Thyroid gland (tissue), 4 donors: ENCODE data around the gene HIVEP1. TPM values are rescaled to one million over a fixed set of nuclear protein-coding genes. Genes with fewer than 3 reads are reported as not detected.

Experiments used
- DNase-seq, 2 donors: peaks; one replicate each; pipeline ENCODE4 v3.0.0-alpha.2; 2019
- H3K27ac ChIP-seq, 3 donors: fragments of 200-600 bp; sonication (generic); 1 replicate in 2 of 3; 2 replicates in 1 of 3; pipeline ENCODE4 v1.5.1; 2016 to 2019; ENCODE audit warnings: mild to moderate bottlenecking in 1 of 3, moderate library complexity in 1 of 3
- H3K27me3 ChIP-seq: fragments of 200-600 bp; sonication (generic); one replicate; pipeline ENCODE4 v1.5.1; 2019
- H3K36me3 ChIP-seq, 2 donors: fragments of 200-600 bp; sonication (generic); one replicate each; pipeline ENCODE4 v1.5.1; 2016 to 2019
- H3K4me1 ChIP-seq, 2 donors: fragments of 200-600 bp; sonication (generic); one replicate each; pipeline ENCODE4 v1.5.1; 2017 to 2019
- H3K4me3 ChIP-seq, 3 donors: fragments of 200-600 bp; sonication (generic); replicated peaks in 1 of 3; 1 replicate in 2 of 3; 2 replicates in 1 of 3; pipeline ENCODE4 v1.5.1; 2016; ENCODE audit warnings: mild to moderate bottlenecking in 1 of 3
- H3K9me3 ChIP-seq: fragments of 200-600 bp; sonication (generic); one replicate; pipeline ENCODE4 v1.5.1; 2017
- POLR2A ChIP-seq, 2 donors: fragments of 450-650 bp; IDR thresholded peaks; one replicate each; pipeline ENCODE4 v1.6.1; 2017; ENCODE audit warnings: antibody characterized with exemption in 2 of 2, mild to moderate bottlenecking in 2 of 2, moderate library complexity in 1 of 2
- WGBS, 2 donors: methylation state at CpG; one replicate each; pipeline ENCODE4 v1.1.5; 2017; 5-methylcytosine and 5-hydroxymethylcytosine counted together
- intact Hi-C: fragments of 100-400 bp; cut with DNase I; formaldehyde crosslinking; loops from one replicate; pipeline ENCODE4 v1.15.1; 2023
- total RNA-seq, 4 donors: library from RNA; depleted of rRNA; stranded (reverse); fragments of >200 nt; gene quantifications; one replicate each; pipeline ENCODE4 v1.2.3, GENCODE V29; 2016
- TF ChIP-seq, protein P1 (sequence below), 6 experiments: fragments of 200-600 bp in 3 of 6; fragments of 450-650 bp in 3 of 6; sonication (generic) in 3 of 6; IDR thresholded peaks; one replicate each; pipeline ENCODE4 v1.5.1; 2016 to 2019; ENCODE audit warnings: antibody characterized with exemption in 6 of 6, mild to moderate bottlenecking in 2 of 6, inconsistent platforms in 1 of 6, moderate library complexity in 1 of 6

HIVEP1 gene
- total RNA-seq, 4 donors from 2014 or later: 17.4 to 35.1 (median 29.0) TPM

DNA sequence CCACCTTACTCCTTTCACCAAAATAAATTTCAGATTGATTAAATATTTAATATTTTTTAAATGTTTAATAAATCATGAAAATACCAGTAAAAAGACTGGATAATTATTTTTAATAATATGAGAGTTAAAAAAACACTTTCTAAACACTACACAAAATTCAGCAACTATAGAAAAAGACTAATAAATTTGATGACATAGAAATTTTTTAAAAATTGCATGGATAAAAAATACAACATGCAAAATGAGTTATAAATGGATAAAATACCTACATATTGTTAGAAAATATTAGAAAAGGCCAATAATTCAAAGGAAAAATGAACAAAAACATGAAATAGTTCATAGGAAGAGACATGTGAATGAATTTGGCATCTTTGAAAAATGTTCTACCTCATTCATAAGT is 177.0 kb downstream of the HIVEP1 start:
- Histone ChIP-seq H3K4me3 (no peak overlapping the region), H3K27ac (no peak overlapping the region), H3K4me1 (no peaks in the 10 kb centered on the region), H3K9me3 (no peaks in the 10 kb centered on the region), H3K27me3 (no peaks in the 10 kb centered on the region), H3K36me3 (no peaks in the 10 kb centered on the region)
- intact Hi-C loops: no loop called here
- TF ChIP-seq, protein P1, sequence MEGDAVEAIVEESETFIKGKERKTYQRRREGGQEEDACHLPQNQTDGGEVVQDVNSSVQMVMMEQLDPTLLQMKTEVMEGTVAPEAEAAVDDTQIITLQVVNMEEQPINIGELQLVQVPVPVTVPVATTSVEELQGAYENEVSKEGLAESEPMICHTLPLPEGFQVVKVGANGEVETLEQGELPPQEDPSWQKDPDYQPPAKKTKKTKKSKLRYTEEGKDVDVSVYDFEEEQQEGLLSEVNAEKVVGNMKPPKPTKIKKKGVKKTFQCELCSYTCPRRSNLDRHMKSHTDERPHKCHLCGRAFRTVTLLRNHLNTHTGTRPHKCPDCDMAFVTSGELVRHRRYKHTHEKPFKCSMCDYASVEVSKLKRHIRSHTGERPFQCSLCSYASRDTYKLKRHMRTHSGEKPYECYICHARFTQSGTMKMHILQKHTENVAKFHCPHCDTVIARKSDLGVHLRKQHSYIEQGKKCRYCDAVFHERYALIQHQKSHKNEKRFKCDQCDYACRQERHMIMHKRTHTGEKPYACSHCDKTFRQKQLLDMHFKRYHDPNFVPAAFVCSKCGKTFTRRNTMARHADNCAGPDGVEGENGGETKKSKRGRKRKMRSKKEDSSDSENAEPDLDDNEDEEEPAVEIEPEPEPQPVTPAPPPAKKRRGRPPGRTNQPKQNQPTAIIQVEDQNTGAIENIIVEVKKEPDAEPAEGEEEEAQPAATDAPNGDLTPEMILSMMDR (IDR thresholded peaks at IDR 0.05): no peak
- DNase-seq: no peak

DNA sequence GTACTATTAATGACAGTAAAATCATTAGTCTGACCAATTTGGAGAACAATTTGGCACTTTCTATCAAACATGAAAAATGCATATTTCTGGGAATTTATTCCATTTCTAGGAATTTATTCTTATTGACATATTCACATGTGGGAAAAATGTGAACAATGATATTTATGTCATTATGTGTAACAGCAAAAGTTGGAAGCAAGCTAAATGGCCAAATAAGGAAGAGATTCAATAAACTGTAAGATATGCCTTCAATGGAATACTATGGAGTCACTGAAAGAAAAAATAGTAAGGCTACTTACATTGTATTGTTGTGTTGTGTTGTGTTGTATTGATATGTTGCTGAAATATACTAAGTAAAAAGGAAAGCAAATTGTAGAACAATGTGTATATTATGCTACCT is 177.5 kb downstream of the HIVEP1 start:
- TF ChIP-seq, protein P1 (IDR thresholded peaks at IDR 0.05): no peak
- TF ChIP-seq POLR2A (IDR thresholded peaks at IDR 0.05): no peak
- Histone ChIP-seq H3K4me1 (no peaks in the 10 kb centered on the region), H3K27me3 (no peaks in the 10 kb centered on the region), H3K27ac (no peak overlapping the region), H3K4me3 (no peak overlapping the region), H3K9me3 (no peaks in the 10 kb centered on the region), H3K36me3 (no peaks in the 10 kb centered on the region)
- intact Hi-C loops: no loop called here
- DNase-seq: no peak

- TF ChIP-seq, protein P1 (IDR thresholded peaks at IDR 0.05): no peak
- TF ChIP-seq POLR2A (IDR thresholded peaks at IDR 0.05): no peak
- DNase-seq: no peak
- intact Hi-C loops: no loop called here
Measured at GRCh38 chr6:12190252-12190651, 178.1 kb downstream of the HIVEP1 start.

GRCh38 chr6:12196326-12196936 is 184.3 kb downstream of the HIVEP1 start:
- no peak overlapping the region for H3K4me3 ChIP-seq
- no peaks in the 10 kb centered on the region for H3K9me3 ChIP-seq
- H3K27me3 ChIP-seq: no peaks in the 10 kb centered on the region
- H3K4me1 ChIP-seq: no peaks in the 10 kb centered on the region
- DNase-seq: no peak
- intact Hi-C loops: no loop called here
- H3K27ac ChIP-seq: no peak overlapping the region
- TF ChIP-seq POLR2A (IDR thresholded peaks at IDR 0.05): no peak
- TF ChIP-seq, protein P1 (IDR thresholded peaks at IDR 0.05): no peak
- no peaks in the 10 kb centered on the region for H3K36me3 ChIP-seq
- 78 to 87% methylated on average over 6 of the region's 6 CpGs for WGBS, 2 donors

More at GRCh38 chr6:12190252-12190651, 178.1 kb downstream of the HIVEP1 start:
- H3K9me3 ChIP-seq: no peaks in the 10 kb centered on the region
- no peaks in the 10 kb centered on the region for H3K36me3 ChIP-seq
- no peaks in the 10 kb centered on the region for H3K4me1 ChIP-seq
- 79 to 84% methylated on average over 7 of the region's 7 CpGs for WGBS, 2 donors
- H3K27me3 ChIP-seq: no peaks in the 10 kb centered on the region
- no peak overlapping the region for H3K27ac ChIP-seq
- no peak overlapping the region for H3K4me3 ChIP-seq

DNA sequence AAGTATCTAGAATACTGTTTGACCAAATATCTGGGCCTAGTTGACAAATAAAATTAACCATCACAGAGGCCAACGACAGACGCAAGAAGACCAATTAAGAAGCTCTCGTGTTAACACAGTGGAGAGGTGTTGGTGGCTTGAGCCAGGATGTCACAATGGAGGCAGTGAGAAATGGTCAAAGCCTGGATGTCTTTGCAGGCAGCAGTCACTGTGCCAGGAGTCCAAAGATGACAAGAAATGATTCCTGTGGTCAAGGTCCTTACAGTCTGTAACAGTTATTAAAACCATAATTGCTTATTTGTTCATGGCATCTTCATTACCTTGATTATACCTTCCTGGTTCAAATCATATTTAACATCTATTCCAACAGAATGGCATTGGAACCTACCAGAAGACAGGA is 186.7 kb downstream of the HIVEP1 start:
- Histone ChIP-seq H3K36me3 (no peaks in the 10 kb centered on the region), H3K9me3 (no peaks in the 10 kb centered on the region), H3K27ac (no peak overlapping the region), H3K27me3 (no peaks in the 10 kb centered on the region), H3K4me1 (no peaks in the 10 kb centered on the region), H3K4me3 (no peak overlapping the region)
- intact Hi-C loops: no loop called here
- no peak for TF ChIP-seq POLR2A (IDR thresholded peaks at IDR 0.05)
- TF ChIP-seq, protein P1 (IDR thresholded peaks at IDR 0.05): no peak
- 92 to 93% methylated on average over 3 of the region's 3 CpGs for WGBS, 2 donors
- no peak for DNase-seq
